SK-N-SH treated with all-trans-retinoic acid at 6 μM for 48 hours (cell line): ENCODE results near the gene PPT1.

Experiments
- ATAC-seq: fragments of 200-7000 bp; cut with Tn5 transposase; 3 replicates; pipeline ENCODE4 v1.9.1; 2020; ENCODE audit warnings: mild to moderate bottlenecking, moderate library complexity
- ARNTL ChIP-seq: fragments of 450-650 bp; formaldehyde crosslinking; IDR thresholded peaks from 2 replicates; pipeline ENCODE4 v1.5.0; 2020; ENCODE audit warnings: low read depth, mild to moderate bottlenecking, moderate library complexity, borderline replicate concordance
- BACH2 ChIP-seq: fragments of 250-450 bp; sonication (Bioruptor Pico); IDR thresholded peaks from 2 replicates; pipeline ENCODE4 v1.9.0; 2021; ENCODE audit warnings: mild to moderate bottlenecking, borderline replicate concordance
- CREB5 ChIP-seq: fragments of 250-450 bp; sonication (Bioruptor Pico); IDR thresholded peaks from 2 replicates; pipeline ENCODE4 v1.5.1; 2020; ENCODE audit warnings: low read depth, mild to moderate bottlenecking, moderate library complexity
- CSDC2 ChIP-seq: fragments of 250-450 bp; sonication (Bioruptor Pico); IDR thresholded peaks from 2 replicates; pipeline ENCODE4 v1.5.0; 2020; ENCODE audit warnings: mild to moderate bottlenecking, moderate library complexity
- CSRNP3 ChIP-seq: fragments of 250-450 bp; sonication (Bioruptor Pico); IDR thresholded peaks from 2 replicates; pipeline ENCODE4 v1.5.1; 2021; ENCODE audit warnings: mild to moderate bottlenecking, moderate library complexity
- ESRRG ChIP-seq: fragments of 250-450 bp; sonication (Bioruptor Pico); IDR thresholded peaks from 2 replicates; pipeline ENCODE4 v1.6.1; 2021; ENCODE audit warnings: mild to moderate bottlenecking
- GLIS3 ChIP-seq: fragments of 250-450 bp; sonication (Bioruptor Pico); IDR thresholded peaks from 2 replicates; pipeline ENCODE4 v1.5.0; 2020; ENCODE audit warnings: mild to moderate bottlenecking, moderate library complexity
- ISL1 ChIP-seq: fragments of 250-450 bp; sonication (Bioruptor Pico); IDR thresholded peaks from 2 replicates; pipeline ENCODE4 v2.1.2; 2022; ENCODE audit warnings: mild to moderate bottlenecking, moderate library complexity
- OSR1 ChIP-seq: fragments of 250-450 bp; sonication (Bioruptor Pico); IDR thresholded peaks from 2 replicates; pipeline ENCODE4 v1.8.0; 2022; ENCODE audit warnings: moderate library complexity, mild to moderate bottlenecking, inconsistent platforms
- PATZ1 ChIP-seq: fragments of 250-450 bp; sonication (Bioruptor Pico); IDR thresholded peaks from 2 replicates; pipeline ENCODE4 v1.8.0; 2020; ENCODE audit warnings: mild to moderate bottlenecking, moderate library complexity, borderline replicate concordance
- POU6F1 ChIP-seq: fragments of 250-450 bp; sonication (Bioruptor Pico); IDR thresholded peaks from 2 replicates; pipeline ENCODE4 v1.8.0; 2021; ENCODE audit warnings: low read depth, mild to moderate bottlenecking, moderate library complexity, borderline replicate concordance
- SNAI2 ChIP-seq: fragments of 250-450 bp; sonication (Bioruptor Pico); IDR thresholded peaks from 2 replicates; pipeline ENCODE4 v1.5.0; 2020; ENCODE audit warnings: mild to moderate bottlenecking, moderate library complexity
- TCF4 ChIP-seq: fragments of 250-450 bp; sonication (Bioruptor Pico); IDR thresholded peaks from 2 replicates; pipeline ENCODE4 v1.8.0; 2021; ENCODE audit warnings: mild to moderate bottlenecking, moderate library complexity, borderline replicate concordance
- TOX ChIP-seq: fragments of 250-450 bp; sonication (Bioruptor Pico); IDR thresholded peaks from 2 replicates; pipeline ENCODE4 v1.8.0; 2021; ENCODE audit warnings: mild to moderate bottlenecking, moderate library complexity, borderline replicate concordance
- TSHZ2 ChIP-seq: fragments of 250-450 bp; sonication (Bioruptor Pico); IDR thresholded peaks from 2 replicates; pipeline ENCODE4 v1.5.0; 2020; ENCODE audit warnings: mild to moderate bottlenecking, moderate library complexity
- ZC3H10 ChIP-seq: fragments of 250-450 bp; sonication (Bioruptor Pico); IDR thresholded peaks from 2 replicates; pipeline ENCODE4 v1.5.1; 2021; ENCODE audit warnings: mild to moderate bottlenecking, moderate library complexity
- ZFP3 ChIP-seq: fragments of 250-450 bp; sonication (Bioruptor Pico); IDR thresholded peaks from 2 replicates; pipeline ENCODE4 v1.5.0; 2020; ENCODE audit warnings: mild to moderate bottlenecking, moderate library complexity
- ZFP30 ChIP-seq: fragments of 450-650 bp; formaldehyde crosslinking; IDR thresholded peaks from 2 replicates; pipeline ENCODE4 v1.5.0; 2022; ENCODE audit warnings: mild to moderate bottlenecking, moderate library complexity
- ZNF565 ChIP-seq: fragments of 450-650 bp; formaldehyde crosslinking; conservative IDR thresholded peaks from 2 replicates; pipeline ENCODE4 v1.5.0; 2020; ENCODE audit warnings: low read depth, mild to moderate bottlenecking, moderate library complexity
- ZNF70 ChIP-seq: fragments of 450-650 bp; formaldehyde crosslinking; IDR thresholded peaks from 2 replicates; pipeline ENCODE4 v1.5.0; 2020; ENCODE audit warnings: mild to moderate bottlenecking, moderate library complexity
- ZNF8 ChIP-seq: fragments of 450-650 bp; formaldehyde crosslinking; IDR thresholded peaks from 2 replicates; pipeline ENCODE4 v1.5.0; 2020; ENCODE audit warnings: mild to moderate bottlenecking, moderate library complexity

Gene PPT1

GRCh38 chr1:40030528-40031135 lies 66.4 kb downstream of the PPT1 start:
- TF ChIP-seq CREB5 (CRISPR knock-in tag), result no peak
- TF ChIP-seq ISL1, result peak; percentile 65
- TF ChIP-seq, all 23 proteins: peak for 1
- ATAC-seq, result peak; percentile 84

- no peak for TF ChIP-seq PATZ1 (CRISPR knock-in tag)
- TF ChIP-seq POU6F1, result no peak
- no peak for TF ChIP-seq ZFP3 (CRISPR knock-in tag)
- TF ChIP-seq ISL1, result no peak
- no peak for TF ChIP-seq TSHZ2 (CRISPR knock-in tag)
- no peak for TF ChIP-seq ZNF70
- no peak for TF ChIP-seq ZNF8
- TF ChIP-seq CSRNP3 (CRISPR knock-in tag), result no peak
- no peak for TF ChIP-seq BACH2
- TF ChIP-seq CREB5 (CRISPR knock-in tag), result no peak
- no peak for TF ChIP-seq TOX (CRISPR knock-in tag)
- TF ChIP-seq CSDC2 (CRISPR knock-in tag), result no peak
- no peak for TF ChIP-seq ZC3H10
- TF ChIP-seq ARNTL (CRISPR knock-in tag), result no peak
- no peak for TF ChIP-seq ESRRG (CRISPR knock-in tag)
- no peak for TF ChIP-seq OSR1 (CRISPR knock-in tag)
- TF ChIP-seq ZFP30 (CRISPR knock-in tag), result no peak
- TF ChIP-seq GLIS3 (CRISPR knock-in tag), result no peak
- no peak for TF ChIP-seq SNAI2 (CRISPR knock-in tag)
- no peak for TF ChIP-seq ZNF565
- TF ChIP-seq, all 23 proteins: peak for 0
- no peak for ATAC-seq
Observed at GRCh38 chr1:40029608-40030007, 67.4 kb downstream of the PPT1 start.

- ATAC-seq, result no peak
- TF ChIP-seq SNAI2 (CRISPR knock-in tag) (no peak), TCF4 (CRISPR knock-in tag) (no peak), PATZ1 (CRISPR knock-in tag) (no peak), ZFP30 (CRISPR knock-in tag) (no peak), CSDC2 (CRISPR knock-in tag) (no peak)
Observed at GRCh38 chr1:40027647-40028046, 69.4 kb downstream of the PPT1 start.
